GM18508 (cell line): ENCODE results near the gene ZBTB8OS.
"Not testable (repeated sequence)": the region's sequence is repeated elsewhere in the genome, so short reads cannot be mapped to it uniquely, and the experiment has no call there.

Source experiments
- ATAC-seq: cut with Tn5 transposase; IDR thresholded peaks from one replicate; pipeline ENCODE4 v1.9.1; 2021; ENCODE audit warnings: moderate number of reproducible peaks; ENCODE audit not compliant: insufficient read depth, unreplicated experiment

The ZBTB8OS gene

DNA sequence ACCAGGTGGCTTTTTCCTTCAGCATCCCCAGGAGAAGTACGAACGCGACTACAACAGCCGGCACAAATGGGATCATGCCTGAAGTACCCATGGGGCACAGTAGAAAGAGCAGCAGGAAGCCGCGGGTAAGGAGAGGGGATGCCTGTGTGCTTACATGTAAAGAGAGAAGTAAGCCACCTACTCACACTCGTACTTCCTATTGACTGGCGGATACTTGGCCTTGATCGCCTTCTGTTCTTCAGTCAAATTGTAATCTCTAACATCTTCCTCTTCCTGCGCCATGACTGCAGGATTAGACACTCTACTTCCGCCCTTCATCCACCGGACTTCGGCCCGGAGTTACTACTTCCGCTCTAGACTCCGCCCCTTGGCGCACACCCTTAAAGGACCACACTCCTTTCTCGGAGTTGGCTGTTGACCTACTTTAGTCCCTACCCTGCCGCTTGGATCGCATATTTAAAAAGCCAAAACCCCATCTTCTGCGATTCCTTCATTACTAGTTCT lies at the start of gene ZBTB8OS:
Gene ZBTB8OS (minus strand): TSS at position 303 of the 504 bp plus-strand sequence. CDS start 21 bp downstream, at position 282.
- no peak for ATAC-seq

DNA sequence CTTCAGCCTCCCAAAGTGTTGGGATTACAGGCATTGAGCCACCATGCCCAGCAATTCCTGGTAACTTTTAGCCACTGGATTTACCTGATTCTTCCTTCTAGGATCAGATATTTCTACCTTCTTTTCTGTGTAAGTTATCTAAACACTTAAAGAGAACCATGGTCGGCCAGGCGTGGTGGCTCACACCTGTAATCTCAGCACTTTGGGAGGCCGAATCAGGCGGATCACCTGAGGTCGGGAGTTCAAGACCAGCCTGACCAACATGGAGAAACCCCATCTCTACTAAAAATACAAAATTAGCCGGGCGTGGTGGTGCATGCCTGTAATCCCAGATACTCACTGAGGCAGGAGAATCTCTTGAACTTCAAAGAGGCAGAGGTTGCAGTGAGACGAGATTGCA lies 46.6 kb upstream of the ZBTB8OS start:
- not testable (repeated sequence) for ATAC-seq

DNA sequence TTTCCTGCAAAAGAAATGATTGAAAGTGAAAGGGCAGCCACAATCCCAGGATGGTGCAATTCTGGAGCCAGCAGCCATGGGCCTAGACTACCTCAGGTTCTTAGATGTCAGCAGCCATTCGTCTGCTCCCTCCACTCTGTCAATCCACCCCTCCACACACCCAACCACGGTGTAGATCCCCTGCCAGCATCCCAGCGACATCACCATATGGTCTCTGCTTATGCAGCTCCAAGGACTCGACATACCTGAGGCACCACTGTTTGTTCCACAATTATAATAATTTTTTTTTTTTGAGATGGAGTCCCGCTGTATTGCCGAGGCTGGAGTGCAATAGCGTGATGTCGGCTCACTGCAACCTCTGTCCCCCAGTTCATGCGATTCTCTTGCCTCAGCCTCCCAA lies 45.7 kb upstream of the ZBTB8OS start:
- no peak for ATAC-seq

DNA sequence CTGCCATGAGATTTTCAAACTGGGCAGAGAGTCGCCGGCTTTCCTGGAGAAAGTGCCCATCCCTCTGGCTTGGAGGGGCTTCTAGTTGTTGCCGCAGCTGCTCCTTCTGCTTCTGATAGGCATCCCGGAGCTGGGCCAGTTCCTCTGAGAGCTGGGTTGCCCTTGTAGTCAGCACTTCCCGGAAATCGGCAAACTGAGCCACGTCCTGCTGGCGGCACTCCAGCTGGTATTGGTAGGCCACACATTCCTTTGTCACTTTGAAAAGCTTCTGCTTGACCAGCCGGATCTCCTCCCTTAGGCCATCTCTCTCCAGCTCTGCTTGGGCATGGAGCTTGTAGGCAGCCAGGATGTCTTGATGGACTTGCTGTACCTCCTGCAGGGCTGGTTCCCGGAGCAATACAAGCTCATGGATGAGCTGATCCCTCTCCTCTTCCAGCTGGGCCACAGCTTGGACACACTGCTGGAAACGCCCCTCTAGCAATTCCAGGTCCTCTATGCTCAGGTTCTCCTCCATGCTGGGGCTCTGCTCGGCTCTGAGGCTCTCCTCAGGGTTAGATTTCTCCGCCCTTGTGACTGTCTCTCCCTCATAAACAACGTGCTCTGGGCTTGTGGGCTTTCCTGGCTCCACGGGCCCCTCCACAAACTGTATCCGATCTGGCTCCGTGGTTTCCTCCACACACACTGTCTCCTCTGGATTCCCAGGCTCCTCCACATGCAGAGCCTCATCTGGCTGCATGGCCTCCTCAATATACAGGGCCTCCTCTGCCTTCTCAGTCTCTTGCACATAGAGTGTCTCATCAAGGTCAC lies 45.0 kb upstream of the ZBTB8OS start:
- no peak for ATAC-seq

DNA sequence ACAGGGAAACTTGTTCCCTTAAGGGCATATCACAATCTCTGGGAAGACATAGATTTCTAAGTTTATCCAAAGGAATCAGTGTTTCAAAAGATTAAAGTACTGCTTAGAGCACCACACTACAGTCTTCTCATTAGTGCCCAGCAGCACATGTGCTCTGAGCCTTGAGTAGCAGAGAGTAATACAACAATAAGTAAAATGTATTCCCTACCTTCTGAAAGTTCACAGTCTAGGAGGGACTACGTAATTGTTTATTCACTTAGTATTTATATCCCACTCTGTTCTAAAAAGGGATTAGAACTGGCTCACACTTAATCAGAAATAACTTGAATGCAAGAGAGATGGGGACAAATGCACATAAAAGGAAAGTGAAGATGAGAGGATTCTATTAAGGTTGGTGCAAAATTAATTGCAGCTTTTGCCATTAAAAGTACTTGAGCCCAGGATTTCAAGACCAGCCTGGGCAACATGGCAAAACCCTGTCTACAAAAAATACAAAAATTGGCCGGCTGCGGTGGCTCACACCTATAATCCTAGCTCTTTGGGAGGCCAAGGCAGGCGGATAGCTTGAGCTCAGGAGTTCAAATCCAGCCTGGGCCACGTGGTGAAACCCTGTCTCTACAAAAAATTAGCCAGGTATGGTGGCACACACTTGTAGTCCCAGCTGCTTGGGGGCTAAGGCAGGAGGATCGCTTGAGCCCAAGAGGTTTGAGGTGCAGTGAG lies 43.3 kb upstream of the ZBTB8OS start:
- ATAC-seq: no peak

DNA sequence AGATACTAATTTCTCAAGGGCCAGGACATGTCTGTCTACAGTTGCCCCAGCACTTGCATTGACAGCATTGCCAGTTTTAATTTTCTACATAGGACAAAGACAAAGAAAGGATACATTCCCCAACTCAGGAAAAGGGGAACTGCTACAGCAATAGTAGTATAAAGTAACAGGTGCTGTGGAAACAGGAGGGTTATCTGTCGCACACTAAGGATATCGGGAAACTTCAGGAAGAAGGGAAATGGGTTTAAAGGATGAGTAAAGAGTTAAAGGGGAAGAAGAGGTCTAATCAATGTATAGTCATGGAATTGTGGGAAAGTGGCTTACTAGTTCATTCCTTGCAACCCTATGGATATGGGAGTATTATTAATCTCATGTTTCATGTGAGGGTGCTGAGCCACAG lies 36.0 kb upstream of the ZBTB8OS start:
- ATAC-seq: no peak

DNA sequence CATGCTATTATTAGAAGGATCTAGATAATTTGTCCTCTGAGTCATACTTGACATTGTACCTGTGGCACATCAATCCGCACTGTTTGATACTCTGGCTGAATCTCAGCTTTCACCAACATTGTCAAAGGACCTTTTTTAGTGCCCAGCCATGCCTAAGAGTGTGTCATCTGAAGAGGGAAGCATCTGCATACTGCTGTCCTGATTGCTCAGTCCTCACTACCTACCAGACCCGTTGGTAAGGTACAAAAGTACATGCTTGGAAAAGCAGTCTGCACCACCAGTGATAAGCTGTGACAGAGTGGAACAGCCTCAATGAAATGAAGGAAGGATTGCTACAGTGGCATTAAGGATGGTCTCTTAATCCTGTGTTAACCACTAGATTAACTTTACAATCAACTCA lies 35.1 kb upstream of the ZBTB8OS start:
- ATAC-seq: no peak

DNA sequence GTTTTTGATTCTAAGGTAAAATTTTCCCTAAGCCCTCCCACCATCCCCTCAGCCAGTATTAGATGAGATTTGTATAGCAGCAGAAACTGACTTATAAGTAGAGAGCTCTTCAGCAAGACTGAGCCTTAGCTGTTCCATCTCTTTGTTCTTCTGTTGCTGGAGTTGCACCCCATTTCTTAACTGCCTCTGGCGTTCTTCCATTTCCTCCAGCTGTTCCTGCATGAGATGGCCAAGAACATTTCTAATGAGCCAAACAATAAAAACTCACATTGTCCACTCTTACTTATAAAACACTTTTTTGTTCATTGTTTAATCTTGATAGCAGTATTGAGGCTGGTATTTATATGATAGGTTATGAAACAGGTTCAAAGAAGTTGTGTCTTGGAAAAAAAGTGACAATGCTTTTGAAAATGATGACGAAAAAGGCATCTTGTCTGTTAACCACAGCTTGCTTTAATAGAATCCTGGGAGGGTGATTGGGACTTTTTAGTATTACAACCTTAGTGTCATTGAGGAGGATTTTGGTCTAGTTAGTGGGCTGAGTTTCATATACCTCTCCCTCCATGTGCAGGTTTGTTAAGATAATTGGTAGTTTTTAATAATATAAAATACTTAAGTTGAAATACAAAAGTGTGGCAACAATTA lies 33.9 kb upstream of the ZBTB8OS start:
- ATAC-seq: no peak

DNA sequence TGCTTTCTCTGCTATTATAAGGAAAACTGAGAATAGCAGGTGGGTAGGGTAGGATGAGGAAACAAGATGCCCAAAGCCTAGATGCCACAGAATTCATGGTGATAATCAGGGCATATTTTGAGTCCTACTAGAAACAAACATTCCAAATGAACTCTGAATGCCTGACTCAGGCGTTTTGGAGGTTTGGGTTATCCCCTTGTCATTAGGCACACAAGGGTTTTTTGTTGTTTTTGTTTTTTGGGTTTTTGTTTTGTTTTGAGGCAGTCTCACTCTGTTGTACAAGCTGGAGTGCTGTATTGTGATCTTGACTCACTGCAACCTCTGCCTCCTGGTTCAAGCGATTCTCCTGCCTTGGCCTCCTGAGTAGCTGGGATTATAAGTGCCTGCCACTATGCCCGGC lies 33.0 kb upstream of the ZBTB8OS start:
- no peak for ATAC-seq

DNA sequence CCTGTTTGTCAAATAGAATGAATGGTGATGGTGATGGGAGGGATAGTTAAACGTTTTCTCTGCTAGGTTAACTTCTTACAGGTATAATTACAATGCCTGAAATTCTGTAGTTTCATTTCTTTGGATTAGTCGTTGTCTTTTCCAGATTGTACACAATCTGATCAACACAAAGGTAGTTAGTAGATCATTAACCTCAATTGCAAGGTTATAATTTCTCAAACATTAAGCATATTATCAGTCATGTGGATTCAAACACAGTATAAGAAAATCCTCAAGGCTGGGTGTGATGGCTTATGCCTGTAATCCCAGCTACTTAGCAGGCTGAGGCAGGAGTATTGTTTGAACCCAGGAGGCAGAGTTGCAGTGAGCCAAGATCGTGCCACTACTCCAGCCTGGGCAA lies 31.6 kb upstream of the ZBTB8OS start:
- ATAC-seq: no peak

DNA sequence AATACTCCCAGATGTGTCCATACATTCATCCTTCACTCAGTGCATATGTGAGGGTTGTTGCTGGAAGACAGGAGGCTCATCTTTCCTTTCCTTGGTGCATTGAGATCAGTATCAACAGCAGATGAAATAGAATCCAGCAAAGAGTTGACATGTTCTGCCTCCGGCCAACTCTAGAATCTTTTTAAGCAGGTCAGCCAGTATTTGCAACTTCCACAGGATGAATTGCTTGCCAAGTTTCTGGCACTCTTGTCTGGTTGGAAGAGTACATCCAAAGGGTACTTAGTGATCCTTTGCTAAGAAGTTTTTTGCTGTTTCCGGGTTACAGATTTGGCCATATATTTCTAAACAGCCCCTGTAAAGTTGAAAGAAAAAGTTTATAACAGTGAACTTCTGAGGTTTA lies 31.2 kb upstream of the ZBTB8OS start:
- ATAC-seq: no peak

DNA sequence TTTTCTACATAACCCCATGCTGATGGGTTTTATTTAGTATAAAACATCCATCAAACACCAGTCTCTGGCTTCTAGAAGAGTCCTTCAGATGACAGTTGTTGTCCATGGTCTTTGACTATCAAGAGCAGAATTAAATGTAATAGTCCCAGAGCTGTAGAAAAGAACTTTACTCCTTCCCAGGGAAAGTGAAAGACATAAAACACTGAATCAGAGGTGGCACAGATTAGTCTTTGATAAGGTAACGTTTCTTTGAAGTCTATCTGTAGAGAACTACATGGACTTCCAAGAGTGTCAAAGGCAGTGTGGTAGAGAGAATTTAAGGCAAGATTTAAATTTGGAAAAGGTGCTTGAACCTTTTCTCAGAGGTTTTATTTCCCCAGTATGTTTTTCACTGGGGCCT lies 30.3 kb upstream of the ZBTB8OS start:
- no peak for ATAC-seq

DNA sequence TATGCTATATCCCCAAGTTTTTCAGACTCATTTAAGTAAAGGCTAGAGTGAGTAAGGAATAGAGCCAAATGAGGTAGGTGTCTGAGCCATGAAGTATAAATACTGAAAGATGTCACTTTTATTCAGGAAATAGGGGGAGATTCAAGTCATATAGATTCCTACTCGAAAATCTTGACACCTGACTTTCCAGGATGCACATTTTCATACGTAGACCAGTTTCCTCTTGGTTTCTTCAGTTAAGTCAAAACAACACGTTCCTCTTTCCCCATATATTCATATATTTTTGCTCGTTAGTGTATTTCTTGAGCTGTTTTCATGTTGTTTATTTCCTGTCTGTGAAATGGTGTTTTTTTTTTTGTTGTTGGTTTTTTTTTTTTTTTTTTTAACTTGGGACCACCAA lies 29.6 kb upstream of the ZBTB8OS start:
- ATAC-seq: not testable (repeated sequence)

DNA sequence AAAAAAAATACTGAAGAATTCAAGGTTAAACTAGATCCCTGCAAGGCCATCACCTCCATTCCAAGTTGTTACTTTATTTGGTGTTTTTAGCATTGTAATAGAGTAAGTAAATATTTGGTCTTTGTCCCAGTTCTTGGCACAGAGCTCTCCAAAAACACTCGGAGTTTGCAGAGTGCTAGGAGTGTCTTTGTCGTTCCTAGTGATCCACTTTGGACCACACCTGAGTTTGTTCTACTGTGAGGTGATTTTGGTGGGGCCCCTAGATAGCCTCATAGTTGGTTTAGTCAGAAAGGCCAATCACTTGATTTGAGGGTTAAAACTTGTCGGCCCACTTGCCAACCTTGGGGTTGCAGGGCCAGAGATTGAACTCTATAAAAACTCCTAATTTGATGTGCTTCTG lies 26.6 kb upstream of the ZBTB8OS start:
- no peak for ATAC-seq

DNA sequence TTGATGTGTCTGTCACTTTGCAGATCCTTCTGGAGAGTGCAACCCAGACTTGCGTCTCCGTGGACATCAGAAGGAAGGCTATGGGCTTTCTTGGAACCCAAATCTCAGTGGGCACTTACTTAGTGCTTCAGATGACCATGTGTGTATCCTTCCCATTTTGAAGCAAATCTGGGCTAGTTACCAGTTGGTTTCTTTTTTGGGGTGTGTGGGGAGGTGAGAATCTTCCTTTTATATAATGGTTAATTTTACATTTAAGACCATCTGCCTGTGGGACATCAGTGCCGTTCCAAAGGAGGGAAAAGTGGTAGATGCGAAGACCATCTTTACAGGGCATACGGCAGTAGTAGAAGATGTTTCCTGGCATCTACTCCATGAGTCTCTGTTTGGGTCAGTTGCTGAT lies 18.4 kb upstream of the ZBTB8OS start:
- ATAC-seq: not testable (repeated sequence)

DNA sequence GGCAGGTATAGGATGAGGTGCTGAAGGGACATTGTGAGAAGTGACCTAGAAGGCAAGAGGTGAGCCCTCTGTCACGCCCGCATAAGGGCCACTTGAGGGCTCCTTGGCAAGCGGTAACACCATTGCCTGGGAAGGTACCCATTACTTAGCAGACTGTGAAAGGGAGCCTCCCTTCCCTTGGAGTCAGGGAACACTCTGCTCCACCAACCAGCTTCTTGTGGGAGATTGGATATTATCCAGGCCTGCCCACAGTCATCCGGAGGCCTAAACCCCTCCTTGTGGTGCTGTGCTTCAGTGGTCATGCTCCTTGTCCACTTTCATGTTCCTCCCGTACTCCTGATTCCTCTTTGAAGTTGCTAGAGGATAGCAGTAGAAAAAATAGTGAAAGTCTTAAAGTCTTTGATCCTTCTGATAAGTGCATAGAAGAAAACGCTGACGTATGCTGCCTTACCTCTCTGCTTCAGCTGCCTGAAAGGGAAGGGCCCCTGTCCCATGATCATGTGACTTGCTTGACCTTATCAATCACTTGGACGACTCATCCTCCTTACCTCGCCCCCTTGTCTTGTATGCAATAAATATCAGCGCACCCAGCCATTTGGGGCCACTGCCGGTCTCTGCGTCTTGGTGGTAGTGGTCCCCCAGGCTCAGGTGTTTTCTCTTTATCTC lies 16.7 kb upstream of the ZBTB8OS start:
- no peak for ATAC-seq

DNA sequence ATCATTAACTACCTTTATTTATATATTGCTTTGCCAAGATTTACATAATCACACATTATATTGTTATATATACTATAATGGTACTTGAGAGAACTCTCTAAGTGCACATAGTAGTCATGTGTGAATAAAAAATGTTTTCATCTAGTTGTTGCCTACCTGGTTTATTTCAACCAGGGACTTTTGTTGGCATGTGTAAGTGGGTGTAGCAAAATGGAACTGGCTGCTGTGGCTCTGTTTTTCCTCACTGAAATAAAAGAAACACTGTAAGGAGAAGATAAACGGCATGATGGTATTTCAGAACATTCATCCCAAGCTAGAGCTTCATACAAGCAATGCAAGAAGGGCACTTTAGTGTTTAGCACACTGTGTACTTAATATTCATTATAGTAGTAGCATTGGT lies 15.6 kb upstream of the ZBTB8OS start:
- ATAC-seq: no peak

DNA sequence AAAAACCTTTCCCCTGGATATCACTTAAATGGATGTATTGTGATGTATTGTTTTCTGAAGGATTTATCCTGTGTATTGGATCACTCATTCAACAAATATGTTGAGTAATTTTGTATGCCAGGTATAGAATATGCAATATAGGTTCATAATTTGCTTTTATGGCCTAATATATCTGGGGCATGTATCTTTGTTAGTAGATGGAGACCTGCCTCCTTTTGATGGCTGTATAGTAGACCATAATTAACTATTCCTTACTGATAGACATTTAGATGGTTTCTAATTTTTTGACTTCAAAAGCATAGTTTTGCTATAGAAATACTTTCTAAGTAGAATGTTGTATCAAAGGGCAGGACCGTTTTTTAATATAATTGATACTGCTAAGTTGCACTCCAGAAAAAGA lies 9.2 kb upstream of the ZBTB8OS start:
- ATAC-seq: no peak

DNA sequence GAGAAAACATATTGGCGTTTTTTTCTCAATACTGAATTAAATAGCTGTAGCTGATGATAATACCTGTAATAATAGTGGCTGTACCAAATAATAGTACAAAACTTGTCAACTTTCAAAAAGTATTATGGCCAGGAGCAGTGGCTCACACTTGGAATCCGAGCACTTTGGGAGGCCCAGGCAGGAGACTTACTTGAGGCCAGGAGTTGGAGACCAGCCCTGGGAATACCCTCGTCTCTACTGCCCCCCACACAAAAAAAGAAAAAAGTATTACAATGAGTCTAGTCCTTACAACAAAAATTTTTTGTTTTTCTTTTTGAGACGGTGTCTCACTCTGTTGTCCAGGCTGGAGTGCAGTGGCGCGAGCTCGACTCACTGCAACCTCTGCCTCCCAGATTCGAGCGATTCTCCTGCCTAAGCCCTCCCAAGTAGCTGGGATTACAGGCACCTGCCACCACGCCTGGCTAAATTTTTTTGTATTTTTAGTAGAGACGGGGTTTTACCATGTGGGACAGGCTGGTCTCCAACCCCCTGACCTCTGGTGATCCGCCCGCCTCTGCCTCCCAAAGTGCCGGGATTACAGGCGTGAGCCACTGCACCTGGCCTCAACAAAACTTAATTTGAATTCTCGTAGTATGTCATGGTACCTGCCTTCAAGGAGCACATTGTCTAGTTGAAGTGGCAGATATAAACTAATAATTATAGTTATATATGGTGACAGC lies 2.1 kb upstream of the ZBTB8OS start:
- ATAC-seq: no peak

DNA sequence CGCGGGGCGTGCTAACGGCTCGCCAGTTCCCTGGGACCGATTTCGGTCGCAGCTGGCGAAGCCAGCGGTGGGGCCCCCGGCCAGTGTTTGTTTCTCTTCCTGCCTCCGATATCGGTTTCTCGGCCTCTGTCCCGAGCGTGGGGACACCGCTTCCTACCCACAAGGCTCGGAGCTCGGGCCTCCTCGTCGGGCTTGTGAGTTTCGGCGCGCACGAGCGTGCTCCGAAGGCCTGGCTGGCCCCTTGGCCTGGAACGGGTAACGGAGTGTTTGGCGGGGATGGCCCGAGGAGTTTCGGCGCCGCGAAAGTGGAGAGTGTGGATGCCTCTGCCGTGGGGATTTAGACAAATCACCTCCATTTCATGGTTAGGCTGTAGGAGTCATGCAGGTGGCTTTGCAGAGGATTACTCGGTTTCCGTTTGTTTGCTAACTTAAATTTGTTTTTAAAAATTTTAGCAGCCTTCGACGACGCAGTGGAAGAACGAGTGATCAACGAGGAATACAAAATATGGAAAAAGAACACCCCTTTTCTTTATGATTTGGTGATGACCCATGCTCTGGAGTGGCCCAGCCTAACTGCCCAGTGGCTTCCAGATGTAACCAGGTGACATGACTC lies 1.2 kb upstream of the ZBTB8OS start:
- no peak for ATAC-seq
